Heart left ventricle (tissue), 13 donors: ENCODE measurements around the gene LRRC14B.

Source experiments
- POLR2A ChIP-seq, 2 donors: fragments of 450-650 bp; IDR thresholded peaks; one replicate each; pipeline ENCODE4 v1.6.1; 2017; ENCODE audit warnings: antibody characterized with exemption in 2 of 2, mild to moderate bottlenecking in 2 of 2, moderate library complexity in 2 of 2
- TF ChIP-seq, protein P1 (sequence below), 12 donors: fragments of 200-600 bp; sonication (generic) in 4 of 12; IDR thresholded peaks; one replicate each; pipeline versions ENCODE4 v1.5.0 to v1.8.0; 2018 to 2022; ENCODE audit warnings: antibody characterized with exemption in 12 of 12, mild to moderate bottlenecking in 5 of 12
- donor health status: ischemic (EF 13 %, LVEDD 7.1; RV severe dilation, severe dysfunction).
- donor health status: DM: no; HTN: yes; CAD: no.
- donor health status: DM: no; HTN: no; CAD: no.
- donor health status: ischemic (EF 25% LVEDD 6.9; RV normal size, moderate dysfunction).
- donor health status: ischemic (EF 25% LVEDD 5.7; RV mildly dilated, moderate dysfunction).
- donor health status: ischemic (EF 35%, LVEDD 5.7; RV mildly dilated, moderate dysfunction).
- donor health status: nonischemic (EF 11% LVEDD 7.7; RV severe dilation, severe dysfunction).
- donor health status: DM: yes; HTN: yes; CAD: no.
- donor health status: PGD.
- donor health status: ischemic (EF 29% LVEDD 5.4; RV normal size, mild dysfunction).
- donor health status: nonischemic (EF 23%, LVEDD 6.1; RV moderate dilation, normal function).

DNA sequence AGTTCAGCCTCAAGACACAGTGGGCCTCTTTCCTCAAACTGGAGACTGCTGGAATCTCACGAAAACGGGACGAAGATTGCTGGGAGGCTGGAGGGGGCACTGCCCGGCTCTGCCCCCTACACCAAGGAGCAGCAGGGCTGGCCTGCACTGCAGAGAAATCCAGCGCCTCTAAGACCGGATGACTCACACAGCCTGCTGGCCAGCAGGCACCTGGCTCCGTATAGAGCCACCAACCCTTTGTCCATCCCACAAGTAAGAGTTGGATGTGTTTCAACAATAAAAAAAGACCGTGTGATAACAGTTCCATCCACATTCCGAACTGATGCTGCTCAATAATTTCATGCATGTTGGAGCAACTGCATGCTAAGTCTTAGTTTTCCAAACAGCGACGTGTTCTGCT is 15.1 kb downstream of the LRRC14B start:
- TF ChIP-seq, protein P1, sequence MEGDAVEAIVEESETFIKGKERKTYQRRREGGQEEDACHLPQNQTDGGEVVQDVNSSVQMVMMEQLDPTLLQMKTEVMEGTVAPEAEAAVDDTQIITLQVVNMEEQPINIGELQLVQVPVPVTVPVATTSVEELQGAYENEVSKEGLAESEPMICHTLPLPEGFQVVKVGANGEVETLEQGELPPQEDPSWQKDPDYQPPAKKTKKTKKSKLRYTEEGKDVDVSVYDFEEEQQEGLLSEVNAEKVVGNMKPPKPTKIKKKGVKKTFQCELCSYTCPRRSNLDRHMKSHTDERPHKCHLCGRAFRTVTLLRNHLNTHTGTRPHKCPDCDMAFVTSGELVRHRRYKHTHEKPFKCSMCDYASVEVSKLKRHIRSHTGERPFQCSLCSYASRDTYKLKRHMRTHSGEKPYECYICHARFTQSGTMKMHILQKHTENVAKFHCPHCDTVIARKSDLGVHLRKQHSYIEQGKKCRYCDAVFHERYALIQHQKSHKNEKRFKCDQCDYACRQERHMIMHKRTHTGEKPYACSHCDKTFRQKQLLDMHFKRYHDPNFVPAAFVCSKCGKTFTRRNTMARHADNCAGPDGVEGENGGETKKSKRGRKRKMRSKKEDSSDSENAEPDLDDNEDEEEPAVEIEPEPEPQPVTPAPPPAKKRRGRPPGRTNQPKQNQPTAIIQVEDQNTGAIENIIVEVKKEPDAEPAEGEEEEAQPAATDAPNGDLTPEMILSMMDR (IDR thresholded peaks at IDR 0.05), result no peak
- no peak for TF ChIP-seq POLR2A (IDR thresholded peaks at IDR 0.05)
